NCI-H774 (cell line): Measurements from ENCODE around the gene AFF3.
"Not testable (repeated sequence)": the region's sequence is repeated elsewhere in the genome, so short reads cannot be mapped to it uniquely, and the experiment has no call there.

ENCODE experiments used
- DNase-seq: peaks from one replicate; lab custom pipeline; 2025; lab: John Stamatoyannopoulos, UW

The AFF3 gene

GRCh38 chr2:100148883-100149282 lies 6.5 kb upstream of the AFF3 start:
- DNase-seq = no peak

GRCh38 chr2:100146657-100146960 lies 4.2 kb upstream of the AFF3 start:
- DNase-seq = no peak

- DNase-seq = no peak
Measured at GRCh38 chr2:100145893-100146656, 3.7 kb upstream of the AFF3 start.

- no peak for DNase-seq
Measured at GRCh38 chr2:100143286-100143685, 896 bp upstream of the AFF3 start.

DNA sequence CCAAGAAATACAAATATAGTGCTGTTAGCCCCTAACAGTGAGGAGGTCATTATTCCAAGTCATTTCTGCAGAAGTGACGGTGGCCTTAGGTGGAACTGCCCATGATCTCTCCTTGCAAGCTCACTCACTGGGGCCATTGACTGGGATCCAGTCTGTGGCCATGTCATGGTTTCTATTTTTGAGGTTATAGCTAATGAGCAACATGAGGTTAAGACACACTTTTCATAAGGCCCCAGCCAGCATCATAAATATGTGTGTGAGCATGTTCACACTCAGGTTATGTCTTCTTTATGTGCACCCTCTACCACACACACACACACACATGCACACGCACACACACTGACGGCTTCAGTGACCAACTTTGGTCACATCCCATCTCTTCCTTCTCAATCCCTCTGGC lies 484 bp downstream of the AFF3 start:
- DNase-seq = no peak

GRCh38 chr2:100140582-100140981 lies 1.8 kb downstream of the AFF3 start:
- DNase-seq = no peak

DNA sequence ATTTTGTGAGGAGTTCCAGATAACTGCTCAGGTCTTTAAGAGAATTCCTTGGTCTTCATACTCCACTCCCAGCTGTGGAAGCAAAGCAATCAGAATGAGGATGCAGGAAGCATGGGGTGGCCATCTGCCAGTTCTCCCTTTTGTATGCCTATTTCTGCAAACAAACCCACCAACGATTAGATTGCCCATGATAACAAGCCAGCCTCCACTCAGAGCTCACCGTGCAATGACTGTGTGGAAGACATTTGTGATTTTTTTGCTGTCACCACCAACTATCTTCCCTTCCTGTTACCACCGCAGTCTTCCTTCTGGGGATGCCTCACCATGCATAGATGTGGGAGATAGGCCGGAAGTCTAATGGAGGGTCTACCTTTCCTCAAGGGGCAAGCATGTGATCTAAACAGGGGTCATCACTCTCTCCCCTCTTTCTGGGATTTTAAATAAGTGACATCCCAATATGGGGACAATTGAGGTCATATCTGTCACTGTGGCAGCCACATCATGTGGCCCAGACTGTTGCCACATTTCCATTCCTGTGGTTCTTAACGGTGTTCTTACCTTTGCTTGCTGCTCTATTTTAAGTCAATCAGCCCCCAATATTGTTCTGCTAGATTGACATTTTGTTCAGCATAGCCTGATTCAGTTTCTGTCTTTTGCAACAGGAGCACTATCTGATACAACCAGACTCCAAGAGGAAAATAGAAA lies 4.4 kb downstream of the AFF3 start:
- DNase-seq = no peak

DNA sequence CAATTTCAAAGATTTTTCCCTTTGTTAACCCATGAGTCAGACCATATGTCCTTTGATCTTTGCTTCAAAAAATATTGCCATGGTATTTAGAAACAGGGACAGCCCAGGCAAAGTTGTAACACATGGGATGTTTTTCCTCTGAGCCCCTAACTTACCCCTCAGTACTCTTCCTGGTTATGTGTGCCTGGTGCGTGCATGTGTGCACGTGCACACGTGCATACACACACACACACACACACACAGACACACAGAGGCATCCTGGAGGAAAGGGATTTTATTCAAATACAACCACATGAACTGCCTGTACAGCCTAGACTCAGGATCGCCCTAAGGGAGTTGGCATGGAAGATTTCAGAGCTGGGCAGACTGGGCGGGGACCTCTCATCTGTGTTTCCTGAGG lies 5.1 kb downstream of the AFF3 start:
- no peak for DNase-seq

DNA sequence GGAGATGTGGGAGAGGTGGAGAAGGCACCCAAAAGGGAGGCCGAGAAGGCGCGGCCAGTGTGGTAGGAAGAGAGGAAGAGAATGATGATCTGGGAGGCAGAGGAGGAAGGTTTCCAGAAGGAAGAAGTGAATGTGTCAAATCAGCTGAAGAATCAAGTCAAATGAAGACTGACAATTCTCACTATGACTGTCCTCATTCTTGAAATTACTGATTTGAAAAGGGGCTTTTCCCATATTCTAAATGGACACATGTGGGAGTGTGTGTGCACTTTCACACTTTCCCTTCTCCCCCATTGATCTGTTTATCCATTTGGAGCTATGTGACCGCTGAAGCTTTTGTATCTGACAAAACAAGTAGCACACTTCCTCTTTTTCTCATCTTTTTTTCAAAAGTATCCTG lies 6.1 kb downstream of the AFF3 start:
- DNase-seq = no peak

DNA sequence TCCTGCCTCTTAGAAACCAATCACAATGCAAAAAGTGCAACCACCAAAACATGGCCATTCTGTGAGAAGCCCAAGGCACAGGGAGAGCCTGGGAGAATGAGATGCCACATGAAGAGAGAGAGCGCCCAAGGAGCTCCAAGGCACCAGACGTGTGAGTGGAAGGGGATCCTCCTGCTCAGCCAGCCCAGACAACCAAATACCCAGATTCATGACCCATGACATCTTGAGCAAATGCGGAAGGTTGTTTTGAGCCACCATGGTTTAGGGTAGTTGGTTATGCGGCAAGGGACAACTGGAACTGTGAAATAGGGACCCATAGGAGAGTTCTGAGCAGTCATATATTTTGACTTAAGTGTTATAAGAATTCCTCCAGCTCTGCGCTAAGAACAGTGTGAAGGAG lies 7.0 kb downstream of the AFF3 start:
- no peak for DNase-seq

- DNase-seq = no peak
Measured at GRCh38 chr2:100130595-100131391, 11.6 kb downstream of the AFF3 start.

- DNase-seq = no peak
Measured at GRCh38 chr2:100126897-100127401, 15.4 kb downstream of the AFF3 start.

DNA sequence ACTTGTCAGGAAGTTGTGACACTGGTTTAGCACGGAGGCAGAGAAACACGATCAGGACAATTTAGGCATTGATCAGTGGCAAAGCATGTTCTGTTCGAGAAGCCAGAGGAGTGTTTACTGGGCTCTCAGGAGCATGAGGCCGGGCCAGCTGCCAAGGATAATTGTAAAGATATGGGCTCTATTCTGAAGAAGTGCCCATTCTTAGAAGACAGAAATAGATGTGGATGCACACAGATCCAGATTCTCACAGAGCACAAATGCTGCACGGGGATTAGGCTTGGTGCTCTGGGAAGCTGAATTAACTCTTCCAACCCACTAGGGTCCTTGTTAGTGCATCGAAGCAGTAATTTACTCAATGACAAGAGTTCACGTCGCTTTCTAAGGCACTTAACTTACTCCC lies 16.2 kb downstream of the AFF3 start:
- no peak for DNase-seq

- DNase-seq = no peak
Measured at GRCh38 chr2:100125626-100126025, 16.8 kb downstream of the AFF3 start.

- DNase-seq = no peak
Measured at GRCh38 chr2:100124761-100125160, 17.6 kb downstream of the AFF3 start.

- DNase-seq = no peak
Measured at GRCh38 chr2:100121124-100121718, 21.2 kb downstream of the AFF3 start.

- DNase-seq = no peak
Measured at GRCh38 chr2:100119235-100119634, 23.2 kb downstream of the AFF3 start.

- no peak for DNase-seq
Measured at GRCh38 chr2:100113990-100114433, 28.4 kb downstream of the AFF3 start.

- DNase-seq = no peak
Measured at GRCh38 chr2:100110614-100111000, 31.8 kb downstream of the AFF3 start.

GRCh38 chr2:100109986-100110613 lies 32.3 kb downstream of the AFF3 start:
- no peak for DNase-seq

DNA sequence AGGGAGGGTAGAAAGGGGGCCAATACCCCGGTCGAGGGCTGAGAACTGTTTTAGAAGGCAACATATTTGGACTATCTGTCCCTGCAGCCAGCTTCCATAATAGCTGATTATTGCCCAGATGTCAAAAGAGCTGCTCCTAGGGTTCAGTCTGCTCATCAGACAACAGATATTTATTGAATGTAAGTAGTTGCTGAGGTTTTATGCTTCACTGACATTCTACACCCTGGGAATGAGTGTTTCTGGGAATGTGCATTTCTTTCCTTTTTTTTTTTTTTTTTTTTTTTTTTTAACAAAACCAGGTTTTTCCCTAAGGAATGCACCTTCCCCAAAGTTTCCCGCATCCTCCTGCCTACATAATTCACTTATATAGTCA lies 33.8 kb downstream of the AFF3 start:
- not testable (repeated sequence) for DNase-seq
